GM19328 (cell line): Measurements from ENCODE around the gene CFAP20.
"Not testable (repeated sequence)": the region's sequence is repeated elsewhere in the genome, so short reads cannot be mapped to it uniquely, and the experiment has no call there.

Experiments
- ATAC-seq: cut with Tn5 transposase; IDR thresholded peaks from one replicate; pipeline ENCODE4 v1.9.1; 2021; ENCODE audit warnings: mild to moderate bottlenecking, moderate library complexity; ENCODE audit not compliant: unreplicated experiment

Gene CFAP20

GRCh38 chr16:58072134-58072533 is 57.0 kb downstream of the CFAP20 start:
- not testable (repeated sequence) for ATAC-seq

GRCh38 chr16:58070585-58070984 is 58.6 kb downstream of the CFAP20 start:
- no peak for ATAC-seq
